Activated CD4-positive, alpha-beta memory T cell treated with anti-CD3 and anti-CD28 coated beads for 36 hours (primary cell): ENCODE results near the gene ELOA2. TPM values are rescaled to one million over a fixed set of nuclear protein-coding genes. Genes with fewer than 3 reads are reported as not detected.

Experiments
- CTCF ChIA-PET: fragments of 350-600 bp; sonication (Branson Sonifier 250); formaldehyde crosslinking; loops from one replicate; lab custom pipeline; 2021; ENCODE audit warnings: antibody characterized with exemption, inconsistent platforms; lab: Charles Lee
- POLR2A ChIA-PET: fragments of 350-600 bp; sonication (Branson Sonifier 250); formaldehyde crosslinking; loops from one replicate; lab custom pipeline; 2021; ENCODE audit warnings: antibody characterized with exemption; lab: Charles Lee
- DNase-seq: peaks from one replicate; pipeline ENCODE4 v3.0.0-alpha.2; 2020
- H3K27ac Mint-ChIP-seq: one replicate; pipeline ENCODE4 v1.8.0; 2021; ENCODE audit warnings: mixed read lengths
- H3K27me3 Mint-ChIP-seq: one replicate; pipeline ENCODE4 v1.8.0; 2021; ENCODE audit warnings: mixed read lengths
- H3K36me3 Mint-ChIP-seq: one replicate; pipeline ENCODE4 v1.8.0; 2021; ENCODE audit warnings: mixed read lengths
- H3K4me1 Mint-ChIP-seq: one replicate; pipeline ENCODE4 v1.8.0; 2021; ENCODE audit warnings: low read depth, mixed read lengths
- H3K4me3 Mint-ChIP-seq: one replicate; pipeline ENCODE4 v1.8.0; 2021; ENCODE audit warnings: mild to moderate bottlenecking, mixed read lengths
- H3K9me3 Mint-ChIP-seq: one replicate; pipeline ENCODE4 v1.8.0; 2021; ENCODE audit warnings: mixed read lengths
- intact Hi-C: fragments of 100-400 bp; cut with micrococcal nuclease; formaldehyde crosslinking; loops from one replicate; pipeline ENCODE4 v1.15.1; 2023
- total RNA-seq, 2 experiments: library from RNA; stranded (reverse); gene quantifications; one replicate each; pipeline ENCODE4 v1.2.3, GENCODE V29; 2021

Gene ELOA2, protein sequence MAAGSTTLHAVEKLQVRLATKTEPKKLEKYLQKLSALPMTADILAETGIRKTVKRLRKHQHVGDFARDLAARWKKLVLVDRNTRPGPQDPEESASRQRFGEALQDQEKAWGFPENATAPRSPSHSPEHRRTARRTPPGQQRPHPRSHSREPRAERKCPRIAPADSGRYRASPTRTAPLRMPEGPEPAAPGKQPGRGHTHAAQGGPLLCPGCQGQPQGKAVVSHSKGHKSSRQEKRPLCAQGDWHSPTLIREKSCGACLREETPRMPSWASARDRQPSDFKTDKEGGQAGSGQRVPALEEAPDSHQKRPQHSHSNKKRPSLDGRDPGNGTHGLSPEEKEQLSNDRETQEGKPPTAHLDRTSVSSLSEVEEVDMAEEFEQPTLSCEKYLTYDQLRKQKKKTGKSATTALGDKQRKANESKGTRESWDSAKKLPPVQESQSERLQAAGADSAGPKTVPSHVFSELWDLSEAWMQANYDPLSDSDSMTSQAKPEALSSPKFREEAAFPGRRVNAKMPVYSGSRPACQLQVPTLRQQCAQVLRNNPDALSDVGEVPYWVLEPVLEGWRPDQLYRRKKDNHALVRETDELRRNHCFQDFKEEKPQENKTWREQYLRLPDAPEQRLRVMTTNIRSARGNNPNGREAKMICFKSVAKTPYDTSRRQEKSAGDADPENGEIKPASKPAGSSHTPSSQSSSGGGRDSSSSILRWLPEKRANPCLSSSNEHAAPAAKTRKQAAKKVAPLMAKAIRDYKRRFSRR
- total RNA-seq, result not detected

DNA sequence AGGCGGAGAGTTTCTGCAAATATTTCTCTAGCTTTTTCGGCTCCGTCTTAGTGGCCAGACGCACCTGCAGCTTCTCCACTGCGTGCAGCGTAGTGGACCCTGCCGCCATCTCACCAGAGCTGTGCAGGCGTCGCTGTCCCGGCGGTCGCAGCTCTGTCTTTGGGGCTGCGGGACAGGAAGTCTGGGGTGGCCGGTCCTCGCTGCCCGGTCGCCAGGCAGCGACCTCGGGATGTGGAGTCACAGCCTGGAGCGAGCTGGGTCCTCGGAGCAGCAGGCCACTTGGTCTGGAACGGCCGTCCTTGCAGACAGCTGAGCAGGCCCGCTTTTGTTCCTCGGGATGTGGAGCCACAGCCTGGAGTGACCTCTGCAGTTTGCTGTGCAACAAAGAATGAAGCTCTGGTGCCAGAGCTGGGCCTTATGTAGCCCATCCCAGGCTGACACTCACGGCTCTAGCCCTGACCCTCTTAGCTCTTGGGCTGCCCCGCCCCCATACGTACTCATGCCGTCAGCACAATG, at the start of gene ELOA2:
Gene ELOA2, minus strand, starts transcription at position 466 of the 516 bp plus-strand sequence. Its CDS starts 357 bp downstream, at position 109.
- Mint-ChIP-seq H3K27ac (no peak within 1 kb of the TSS), H3K27me3 (peaks cover 1% of the 10 kb centered on the region), H3K9me3 (no peaks in the 10 kb centered on the region), H3K36me3 (no peaks in the 10 kb centered on the region), H3K4me3 (no peak within 1 kb of the TSS), H3K4me1 (no peaks in the 10 kb centered on the region)
- ChIA-PET POLR2A (no interaction called here), CTCF (interaction anchor here (0.6 kb wide), 1 partner anchor 1223 kb away, joined by 6 read pairs; no protein-coding TSS in a partner anchor)
- intact Hi-C loops, result no loop called here
- no peak for DNase-seq

- Mint-ChIP-seq H3K27ac (no peak overlapping the region), H3K4me3 (no peak overlapping the region), H3K27me3 (no peaks in the 10 kb centered on the region), H3K9me3 (no peaks in the 10 kb centered on the region), H3K4me1 (no peaks in the 10 kb centered on the region), H3K36me3 (no peaks in the 10 kb centered on the region)
- intact Hi-C loops, result no loop called here
- DNase-seq, result no peak
- ChIA-PET POLR2A (no interaction called here), CTCF (no interaction called here)
These were observed 46.2 kb upstream of the ELOA2 start for GRCh38 chr18:47081578-47081977.

DNA sequence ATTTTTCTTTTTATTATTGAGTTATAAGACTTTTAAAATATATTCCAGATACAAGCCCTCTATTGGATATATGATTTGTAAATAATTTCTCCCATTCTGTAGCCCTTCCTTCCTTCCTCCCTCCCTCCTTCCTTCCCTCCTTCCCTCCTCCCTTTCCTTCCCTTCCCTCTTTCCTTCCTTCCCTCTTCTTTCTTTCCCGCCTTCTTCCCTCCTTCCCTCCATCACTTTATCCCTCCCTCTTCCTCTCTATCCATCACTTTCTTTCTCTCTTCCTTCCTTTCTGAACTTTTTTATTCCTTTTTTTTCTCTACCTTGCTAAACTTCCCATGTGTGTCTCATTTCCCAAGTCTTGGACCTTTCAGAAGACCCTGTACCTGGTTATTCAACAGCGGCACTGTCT, 45.5 kb upstream of the ELOA2 start:
- intact Hi-C loops, result no loop called here
- POLR2A ChIA-PET, result no interaction called here
- CTCF ChIA-PET, result no interaction called here
- no peak overlapping the region for H3K4me3 Mint-ChIP-seq
- H3K9me3 Mint-ChIP-seq, result no peaks in the 10 kb centered on the region
- no peaks in the 10 kb centered on the region for H3K27me3 Mint-ChIP-seq
- no peaks in the 10 kb centered on the region for H3K4me1 Mint-ChIP-seq
- no peaks in the 10 kb centered on the region for H3K36me3 Mint-ChIP-seq
- no peak for DNase-seq
- no peak overlapping the region for H3K27ac Mint-ChIP-seq

DNA sequence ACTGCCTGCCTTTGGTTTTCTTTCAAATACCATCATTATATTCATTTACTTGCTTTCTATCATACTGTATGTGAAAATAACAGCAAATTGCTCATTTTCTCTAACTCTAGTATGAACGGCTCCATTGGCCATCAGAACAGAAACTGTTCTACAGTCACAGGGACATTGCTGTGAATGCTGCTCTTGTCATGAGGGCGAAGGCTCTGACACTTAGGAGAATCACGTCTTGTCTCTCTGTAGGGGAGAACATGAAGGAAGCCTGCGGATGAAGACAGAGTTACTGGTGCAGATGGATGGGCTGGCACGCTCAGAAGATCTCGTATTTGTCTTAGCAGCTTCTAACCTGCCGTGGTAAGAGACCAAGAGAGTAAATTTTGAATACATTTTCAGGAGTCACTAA, 41.7 kb upstream of the ELOA2 start:
- Mint-ChIP-seq H3K4me3 (no peak overlapping the region), H3K9me3 (no peaks in the 10 kb centered on the region), H3K27ac (no peak overlapping the region), H3K27me3 (peaks cover 3% of the 10 kb centered on the region), H3K36me3 (no peaks in the 10 kb centered on the region), H3K4me1 (no peaks in the 10 kb centered on the region)
- POLR2A ChIA-PET, result no interaction called here
- no peak for DNase-seq
- intact Hi-C loops, result no loop called here
- CTCF ChIA-PET, result no interaction called here

DNA sequence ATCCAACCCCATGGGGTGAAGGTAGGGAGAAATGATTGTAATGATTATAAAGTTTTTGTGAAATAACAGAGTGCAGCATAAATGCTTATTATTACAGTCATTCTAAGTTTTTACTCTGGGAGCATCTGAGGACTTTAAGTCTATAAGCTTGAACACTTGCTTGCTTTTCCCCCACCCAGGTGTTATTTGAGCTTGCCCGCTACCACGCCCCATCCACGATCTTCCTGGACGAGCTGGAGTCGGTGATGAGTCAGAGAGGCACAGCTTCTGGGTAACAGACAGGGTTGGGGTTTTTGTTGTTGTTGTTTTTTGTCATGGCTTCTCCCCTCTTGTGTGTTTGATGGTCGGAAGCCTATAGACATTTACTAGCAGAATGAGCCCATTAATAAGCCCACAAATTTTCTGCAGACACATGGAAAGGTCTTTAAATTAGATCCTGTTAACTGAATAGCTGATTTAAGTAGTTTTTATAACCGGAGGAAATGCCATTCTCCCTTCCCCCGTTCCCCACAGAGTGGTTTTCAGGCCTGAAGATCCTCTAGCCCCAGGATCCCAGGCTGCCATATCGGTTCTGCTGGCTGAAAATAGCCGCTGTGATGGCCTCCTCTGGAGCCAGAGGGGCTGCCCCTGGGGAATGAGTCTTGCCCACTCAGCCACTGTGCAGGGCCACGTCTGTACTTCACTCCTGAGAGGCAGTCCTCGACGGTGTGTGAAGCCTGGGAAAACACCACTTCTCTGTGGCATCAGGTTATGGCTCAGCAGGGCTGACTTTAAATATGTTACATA, 39.9 kb upstream of the ELOA2 start:
- Mint-ChIP-seq H3K27ac (no peak overlapping the region), H3K9me3 (no peaks in the 10 kb centered on the region), H3K4me1 (no peaks in the 10 kb centered on the region), H3K27me3 (peaks cover 3% of the 10 kb centered on the region), H3K36me3 (no peaks in the 10 kb centered on the region), H3K4me3 (no peak overlapping the region)
- CTCF ChIA-PET, result interaction anchor here (0.6 to 0.8 kb wide), 2 partner anchors 10 to 130 kb away, joined by 4 read pairs; no protein-coding TSS in a partner anchor
- DNase-seq, result no peak
- POLR2A ChIA-PET, result no interaction called here
- intact Hi-C loops, result no loop called here

DNA sequence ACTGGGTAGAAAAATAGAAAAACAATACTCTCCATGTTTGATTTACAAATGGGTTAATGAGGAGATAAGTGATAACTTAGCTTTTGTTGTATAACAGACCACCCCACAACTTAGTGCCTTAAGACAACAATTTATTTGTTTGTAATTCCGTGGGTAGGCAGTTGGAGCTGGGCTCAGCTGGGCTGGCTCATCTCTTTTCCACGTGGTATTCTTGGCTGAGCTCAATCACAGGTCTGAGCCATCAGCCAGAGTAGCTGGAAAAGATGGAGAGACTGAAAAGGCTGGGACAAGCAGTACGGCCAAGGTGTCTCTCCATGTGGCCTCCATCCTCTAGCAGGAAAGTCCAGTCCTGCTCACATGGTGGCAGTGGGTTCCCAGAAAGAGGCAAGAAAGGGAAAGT, 32.2 kb upstream of the ELOA2 start:
- Mint-ChIP-seq H3K27ac (no peak overlapping the region), H3K4me3 (no peak overlapping the region)
- CTCF ChIA-PET, result no interaction called here

DNA sequence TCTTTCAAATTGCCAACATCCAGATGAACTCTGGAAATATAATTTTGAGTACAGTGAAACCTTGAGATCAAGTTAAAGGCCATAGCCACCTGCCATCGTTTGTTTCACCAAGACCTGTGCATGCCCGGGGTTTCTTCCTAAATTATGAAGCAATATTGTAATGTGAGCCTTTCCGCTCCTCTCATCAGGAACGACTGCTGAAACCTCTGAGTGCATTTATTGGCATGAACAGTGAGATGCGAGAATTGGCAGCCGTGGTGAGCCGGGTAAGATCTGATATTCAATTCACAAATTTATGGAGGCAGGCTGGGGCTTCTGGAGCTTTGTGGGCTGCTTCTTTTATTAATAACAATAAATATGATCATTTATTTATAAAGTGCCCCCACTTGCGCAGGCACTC, 27.7 kb upstream of the ELOA2 start:
- CTCF ChIA-PET, result interaction anchor here (1.2 kb wide), 1 partner anchor 692 kb away, joined by 3 read pairs; no protein-coding TSS in a partner anchor
- H3K36me3 Mint-ChIP-seq, result no peaks in the 10 kb centered on the region
- POLR2A ChIA-PET, result no interaction called here
- H3K27me3 Mint-ChIP-seq, result no peaks in the 10 kb centered on the region
- no peak overlapping the region for H3K27ac Mint-ChIP-seq
- intact Hi-C loops, result no loop called here
- H3K9me3 Mint-ChIP-seq, result no peaks in the 10 kb centered on the region
- no peaks in the 10 kb centered on the region for H3K4me1 Mint-ChIP-seq
- DNase-seq, result no peak
- H3K4me3 Mint-ChIP-seq, result no peak overlapping the region

More for the DNA sequence above, 32.2 kb upstream of the ELOA2 start:
- no peaks in the 10 kb centered on the region for H3K9me3 Mint-ChIP-seq
- no peaks in the 10 kb centered on the region for H3K36me3 Mint-ChIP-seq
- POLR2A ChIA-PET, result no interaction called here
- H3K27me3 Mint-ChIP-seq, result peaks cover under 1% of the 10 kb centered on the region
- intact Hi-C loops, result no loop called here
- no peaks in the 10 kb centered on the region for H3K4me1 Mint-ChIP-seq
- no peak for DNase-seq

- POLR2A ChIA-PET, result no interaction called here
- no peak overlapping the region for H3K4me3 Mint-ChIP-seq
- no peak for DNase-seq
- CTCF ChIA-PET, result no interaction called here
- H3K4me1 Mint-ChIP-seq, result no peaks in the 10 kb centered on the region
- no peak overlapping the region for H3K27ac Mint-ChIP-seq
- intact Hi-C loops, result no loop called here
- H3K27me3 Mint-ChIP-seq, result no peaks in the 10 kb centered on the region
- H3K9me3 Mint-ChIP-seq, result no peaks in the 10 kb centered on the region
- H3K36me3 Mint-ChIP-seq, result no peaks in the 10 kb centered on the region
These were observed 27.1 kb upstream of the ELOA2 start for GRCh38 chr18:47062471-47062870.

GRCh38 chr18:47054369-47054768, 18.9 kb upstream of the ELOA2 start:
- no peak overlapping the region for H3K27ac Mint-ChIP-seq
- H3K36me3 Mint-ChIP-seq, result no peaks in the 10 kb centered on the region
- peaks cover 3% of the 10 kb centered on the region for H3K27me3 Mint-ChIP-seq
- DNase-seq, result no peak
- H3K4me3 Mint-ChIP-seq, result no peak overlapping the region
- no peaks in the 10 kb centered on the region for H3K4me1 Mint-ChIP-seq
- ChIA-PET CTCF (interaction anchor here (1.2 to 2.8 kb wide), 3 partner anchors 150 to 703 kb away, joined by 3 to 13 read pairs (median 3); no protein-coding TSS in a partner anchor), POLR2A (no interaction called here)
- no peaks in the 10 kb centered on the region for H3K9me3 Mint-ChIP-seq
- intact Hi-C loops, result no loop called here

GRCh38 chr18:47050468-47050867, 15.0 kb upstream of the ELOA2 start:
- ChIA-PET CTCF (interaction anchor here (0.9 to 2.9 kb wide), 3 partner anchors 51 to 698 kb away, joined by 3 to 28 read pairs (median 7); no protein-coding TSS in a partner anchor), POLR2A (no interaction called here)
- Mint-ChIP-seq H3K27me3 (peaks cover 3% of the 10 kb centered on the region), H3K4me1 (no peaks in the 10 kb centered on the region), H3K4me3 (no peak overlapping the region), H3K36me3 (no peaks in the 10 kb centered on the region), H3K9me3 (no peaks in the 10 kb centered on the region), H3K27ac (no peak overlapping the region)
- DNase-seq, result no peak
- intact Hi-C loops, result loop anchor here (1.0 to 2.0 kb wide), 2 partner anchors 155 to 698 kb away; no protein-coding TSS in a partner anchor

DNA sequence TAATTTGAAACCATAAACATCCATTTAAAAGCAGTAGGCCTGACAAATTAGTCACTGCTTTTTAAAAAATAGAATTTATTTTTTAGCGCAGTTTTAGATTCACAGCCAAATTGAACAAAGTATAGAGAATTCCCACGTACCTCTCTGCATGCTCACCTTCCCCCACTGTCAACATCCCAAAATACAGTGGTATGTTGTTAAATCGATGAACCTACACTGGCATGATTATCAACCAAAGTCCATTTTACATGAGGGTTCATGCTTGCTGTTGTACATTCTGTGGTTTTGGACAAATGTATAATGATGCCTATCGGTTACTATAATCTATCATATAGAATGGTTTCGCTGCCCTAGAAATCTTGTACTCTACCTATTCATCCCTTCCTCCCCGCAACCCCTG, 5.6 kb upstream of the ELOA2 start:
- CTCF ChIA-PET, result no interaction called here
- Mint-ChIP-seq H3K36me3 (no peaks in the 10 kb centered on the region), H3K27ac (no peak overlapping the region), H3K27me3 (peaks cover 1% of the 10 kb centered on the region), H3K4me3 (no peak overlapping the region), H3K9me3 (no peaks in the 10 kb centered on the region), H3K4me1 (no peaks in the 10 kb centered on the region)
- intact Hi-C loops, result no loop called here
- DNase-seq, result no peak
- POLR2A ChIA-PET, result no interaction called here
